Keratinocyte (primary cell): ENCODE measurements around the gene OPN1SW. TPM values are rescaled to one million over a fixed set of nuclear protein-coding genes. Genes with fewer than 3 reads are reported as not detected.

Source experiments
- DNase-seq: peaks from one replicate; pipeline ENCODE4 v3.0.0-alpha.2; 2011; ENCODE audit warnings: low read depth, missing footprints, low spot score
- FAIRE-seq: peaks from 2 replicates; lab custom pipeline; 2011; peaks lifted over from hg19 to GRCh38; lab: Jason Lieb, UNC
- H2AFZ ChIP-seq: 2 replicates; pipeline ENCODE4 v1.6.0; 2012; ENCODE audit warnings: low read length, control low read depth, inconsistent platforms; ENCODE audit not compliant: control insufficient read depth
- H3K27ac ChIP-seq: 2 replicates; pipeline ENCODE4 v1.5.1; 2011; ENCODE audit warnings: low read length; ENCODE audit not compliant: control insufficient read depth, insufficient read depth
- H3K27me3 ChIP-seq: 3 replicates; pipeline ENCODE4 v1.6.0; 2011; ENCODE audit warnings: low read length; ENCODE audit not compliant: control insufficient read depth, insufficient read depth; ENCODE audit errors: extremely low read depth
- H3K36me3 ChIP-seq, 2 experiments: 2 replicates in 1 of 2; 3 replicates in 1 of 2; pipeline ENCODE4 v1.5.1; 2011; ENCODE audit warnings: low read length in 2 of 2, mild to moderate bottlenecking in 1 of 2; ENCODE audit not compliant: control insufficient read depth in 2 of 2, insufficient read depth in 2 of 2; ENCODE audit errors: extremely low read depth in 1 of 2
- H3K4me1 ChIP-seq: 3 replicates; pipeline ENCODE4 v1.5.1; 2011; ENCODE audit warnings: low read length; ENCODE audit not compliant: control insufficient read depth, insufficient read depth; ENCODE audit errors: extremely low read depth
- H3K4me2 ChIP-seq: 3 replicates; pipeline ENCODE4 v1.6.0; 2011; ENCODE audit warnings: low read depth, low read length; ENCODE audit not compliant: control insufficient read depth, insufficient read depth; ENCODE audit errors: extremely low read depth
- H3K4me3 ChIP-seq, 3 experiments: fragments of 200-600 bp in 1 of 3; sonication (generic) in 1 of 3; 2 replicates in 2 of 3; 3 replicates in 1 of 3; pipeline ENCODE4 v1.5.1; 2011 to 2016; ENCODE audit warnings: low read length in 3 of 3, mild to moderate bottlenecking in 3 of 3, control low read depth in 2 of 3, inconsistent platforms in 1 of 3, low read depth in 1 of 3, mixed read lengths in 1 of 3, mixed run types in 1 of 3, moderate library complexity in 1 of 3; ENCODE audit not compliant: control insufficient read depth in 2 of 3, insufficient read depth in 2 of 3; ENCODE audit errors: extremely low read depth in 1 of 3
- H3K79me2 ChIP-seq: 2 replicates; pipeline ENCODE4 v1.6.0; 2012; ENCODE audit warnings: low read length; ENCODE audit not compliant: control insufficient read depth, insufficient read depth
- H3K9ac ChIP-seq: 3 replicates; pipeline ENCODE4 v1.6.0; 2011; ENCODE audit warnings: low read length; ENCODE audit not compliant: control insufficient read depth, insufficient read depth; ENCODE audit errors: extremely low read depth
- H3K9me1 ChIP-seq: 3 replicates; pipeline ENCODE4 v1.6.0; 2011; ENCODE audit warnings: low read length; ENCODE audit not compliant: control insufficient read depth, insufficient read depth; ENCODE audit errors: extremely low read depth
- H3K9me3 ChIP-seq: 2 replicates; pipeline ENCODE4 v1.5.1; 2012; ENCODE audit warnings: low read depth, low read length; ENCODE audit not compliant: control insufficient read depth
- H4K20me1 ChIP-seq: 3 replicates; pipeline ENCODE4 v1.6.0; 2011; ENCODE audit warnings: low read length; ENCODE audit not compliant: control insufficient read depth, insufficient read depth; ENCODE audit errors: extremely low read depth
- CTCF ChIP-seq, 3 experiments: IDR thresholded peaks in 1 of 3; conservative IDR thresholded peaks in 1 of 3; optimal IDR thresholded peaks in 1 of 3; 2 replicates in 2 of 3; 3 replicates in 1 of 3; pipeline versions ENCODE3 to v1.5.1; 2011; ENCODE audit warnings: low read length in 3 of 3, mild to moderate bottlenecking in 3 of 3, moderate library complexity in 2 of 3, control low read depth in 1 of 3, inconsistent platforms in 1 of 3; ENCODE audit not compliant: insufficient read depth in 2 of 3; ENCODE audit errors: extremely low read depth in 1 of 3
- EZH2 ChIP-seq: IDR thresholded peaks from one replicate; pipeline ENCODE4 v1.6.1; 2012; ENCODE audit warnings: inconsistent platforms, mild to moderate bottlenecking, low read length, moderate library complexity
- dilution Hi-C: fragments of 300-500 bp; cut with MboI; formaldehyde crosslinking; loops from one replicate; pipeline ENCODE4 v1.7.0; 2020; ENCODE audit warnings: low sequenced_read_pairs; ENCODE audit not compliant: extremely low pct_ligation_motif_present
- polyA plus RNA-seq, 5 experiments: library from polyadenylated mRNA; depleted of rRNA in 3 of 5; stranded (reverse) in 3 of 5; stranded (forward) in 1 of 5; unstranded in 1 of 5; fragments of >200 nt; gene quantifications; 1 replicate in 1 of 5; 2 replicates in 3 of 5; 3 replicates in 1 of 5; pipeline versions ENCODE4 v1.2.1 to v1.2.3, GENCODE V29; 2011 to 2012; ENCODE audit warnings: missing spikeins in 2 of 5, low read depth in 1 of 5, low replicate concordance in 1 of 5

Gene OPN1SW
- polyA plus RNA-seq, 1 donor (not counting 4 experiments of a cell fraction or from before 2014, with no cell fraction given) = not detected

- dilution Hi-C loops = no loop called here
- Histone ChIP-seq H3K4me3 (no peak overlapping the region), H3K4me2 (no peak overlapping the region), H3K79me2 (no peaks in the 10 kb centered on the region), H3K27me3 (peaks cover 3% of the 10 kb centered on the region), H3K36me3 (no peaks in the 10 kb centered on the region), H3K4me1 (no peaks in the 10 kb centered on the region), H3K27ac (no peak overlapping the region), H3K9me3 (no peaks in the 10 kb centered on the region), H2AFZ (no peak overlapping the region), H4K20me1 (no peaks in the 10 kb centered on the region), H3K9me1 (no peaks in the 10 kb centered on the region), H3K9ac (no peak overlapping the region)
- no peak for DNase-seq
- TF ChIP-seq EZH2 (no peak), CTCF (optimal IDR thresholded peaks at IDR 0.05 in 1 of 3, IDR thresholded peaks at IDR 0.05 in 1 of 3, conservative IDR thresholded peaks at IDR 0.05 in 1 of 3; ENCODE audit: extremely low read depth in 1 of 3, insufficient read depth in 2 of 3, low read length in 3 of 3) (no peak)
- FAIRE-seq = no peak
Measured at GRCh38 chr7:128807191-128807590, 31.6 kb upstream of the OPN1SW start.

- Histone ChIP-seq H3K9me1 (no peaks in the 10 kb centered on the region), H3K36me3 (no peaks in the 10 kb centered on the region), H3K4me3 (no peak overlapping the region), H3K4me2 (no peak overlapping the region), H3K27ac (no peak overlapping the region), H3K27me3 (peaks cover 3% of the 10 kb centered on the region), H4K20me1 (no peaks in the 10 kb centered on the region), H3K4me1 (no peaks in the 10 kb centered on the region), H2AFZ (no peak overlapping the region), H3K9ac (no peak overlapping the region), H3K9me3 (no peaks in the 10 kb centered on the region), H3K79me2 (no peaks in the 10 kb centered on the region)
- dilution Hi-C loops = no loop called here
- DNase-seq = no peak
- FAIRE-seq = no peak
- TF ChIP-seq CTCF (optimal IDR thresholded peaks at IDR 0.05 in 1 of 3, IDR thresholded peaks at IDR 0.05 in 1 of 3, conservative IDR thresholded peaks at IDR 0.05 in 1 of 3; ENCODE audit: extremely low read depth in 1 of 3, insufficient read depth in 2 of 3, low read length in 3 of 3) (no peak), EZH2 (no peak)
Measured at GRCh38 chr7:128805225-128805624, 29.6 kb upstream of the OPN1SW start.
